ENCODE measurements around the gene KIAA1328. TPM values are rescaled to one million over a fixed set of nuclear protein-coding genes. Genes with fewer than 3 reads are reported as not detected.

The KIAA1328 gene
- total RNA-seq, 4 donors from 2014 or later, result 15.4 to 51.2 (median 18.8) TPM

DNA sequence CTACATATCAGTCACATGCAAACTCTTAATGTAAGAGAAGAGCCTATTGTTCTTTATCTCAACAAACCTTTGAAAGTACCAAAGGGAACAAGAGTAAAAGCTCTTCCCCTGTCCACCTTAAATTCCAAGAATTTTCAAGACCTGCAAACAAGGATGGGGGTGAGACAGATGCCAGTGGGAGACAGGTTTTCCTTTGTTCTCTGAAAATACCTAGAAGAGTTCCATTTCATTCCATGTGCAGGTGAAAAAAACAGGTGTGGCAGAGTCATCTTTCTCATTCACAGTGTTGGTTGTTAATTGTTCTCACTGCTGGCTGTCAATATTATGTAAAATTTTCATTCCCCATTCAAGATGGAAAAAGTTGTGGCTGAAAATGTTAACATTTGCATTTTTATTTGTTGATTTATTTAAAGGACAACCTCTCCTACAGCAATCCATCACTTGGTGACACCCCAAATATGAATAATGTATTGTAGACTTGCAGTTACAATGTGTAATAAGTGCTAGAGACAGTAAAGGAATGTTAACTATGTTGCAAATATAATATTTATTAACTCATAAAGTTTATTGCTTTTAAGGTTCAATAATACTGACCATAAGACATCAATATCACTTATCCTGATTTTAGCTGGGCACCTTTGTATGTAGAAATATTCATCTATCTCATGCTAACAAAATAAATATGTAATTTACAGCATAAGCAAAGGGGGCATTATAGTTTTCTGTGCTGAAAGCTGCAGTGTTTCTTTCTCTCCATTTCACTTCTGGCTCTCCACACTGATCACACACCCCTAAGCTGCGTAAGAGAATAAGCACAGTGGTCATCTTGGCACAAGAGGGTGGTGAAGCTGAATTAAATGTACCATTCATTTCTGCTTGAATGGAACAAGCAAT, 347.0 kb downstream of the KIAA1328 start:
- Histone ChIP-seq H3K36me3 (no peaks in the 10 kb centered on the region), H3K4me3 (no peak overlapping the region), H3K27ac (no peak overlapping the region), H3K9me3 (no peaks in the 10 kb centered on the region), H3K27me3 (no peaks in the 10 kb centered on the region), H3K4me1 (no peaks in the 10 kb centered on the region)
- TF ChIP-seq CTCF (IDR thresholded peaks at IDR 0.05) (no peak), POLR2A (IDR thresholded peaks at IDR 0.05) (no peak)
- DNase-seq, result no peak

GRCh38 chr18:37176621-37176934, 347.7 kb downstream of the KIAA1328 start:
- no peaks in the 10 kb centered on the region for H3K9me3 ChIP-seq
- no peaks in the 10 kb centered on the region for H3K36me3 ChIP-seq
- no peak for TF ChIP-seq CTCF (IDR thresholded peaks at IDR 0.05)
- TF ChIP-seq POLR2A (IDR thresholded peaks at IDR 0.05), result no peak
- no peaks in the 10 kb centered on the region for H3K4me1 ChIP-seq
- H3K4me3 ChIP-seq, result no peak overlapping the region
- no peak overlapping the region for H3K27ac ChIP-seq
- no peaks in the 10 kb centered on the region for H3K27me3 ChIP-seq
- no peak for DNase-seq

DNA sequence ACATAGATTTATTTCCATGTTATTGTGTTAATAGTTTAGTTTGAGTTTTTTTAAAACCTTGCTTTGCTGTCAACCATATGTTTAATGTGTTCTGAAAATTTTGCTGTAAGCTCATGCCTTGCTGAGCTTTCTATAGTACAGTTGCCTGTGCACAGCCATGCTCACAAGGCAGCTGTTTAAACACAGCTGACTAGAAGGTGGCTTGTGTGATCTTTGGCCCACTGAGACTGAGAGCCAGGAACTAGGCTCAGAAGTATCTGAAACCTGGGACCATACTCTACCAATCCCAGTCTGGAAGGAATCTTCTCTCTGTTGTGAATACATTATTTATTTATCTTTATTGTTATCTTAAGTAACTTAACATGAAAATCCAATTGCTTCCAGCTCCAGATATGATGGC, 350.5 kb downstream of the KIAA1328 start:
- Histone ChIP-seq H3K27ac (no peak overlapping the region), H3K9me3 (no peaks in the 10 kb centered on the region), H3K36me3 (no peaks in the 10 kb centered on the region), H3K4me3 (no peak overlapping the region), H3K4me1 (no peaks in the 10 kb centered on the region), H3K27me3 (no peaks in the 10 kb centered on the region)
- DNase-seq, result no peak
- TF ChIP-seq POLR2A (IDR thresholded peaks at IDR 0.05), result no peak

- Histone ChIP-seq H3K4me3 (no peak overlapping the region), H3K4me1 (no peaks in the 10 kb centered on the region), H3K36me3 (no peaks in the 10 kb centered on the region), H3K9me3 (no peaks in the 10 kb centered on the region), H3K27ac (no peak overlapping the region), H3K27me3 (no peaks in the 10 kb centered on the region)
- DNase-seq, result no peak
- TF ChIP-seq POLR2A (IDR thresholded peaks at IDR 0.05), result no peak
- TF ChIP-seq CTCF (IDR thresholded peaks at IDR 0.05), result no peak
These were observed 351.2 kb downstream of the KIAA1328 start for GRCh38 chr18:37180086-37180485.

GRCh38 chr18:37182340-37183135, 353.6 kb downstream of the KIAA1328 start:
- no peak for DNase-seq
- no peak overlapping the region for H3K4me3 ChIP-seq

More at GRCh38 chr18:37182340-37183135, 353.6 kb downstream of the KIAA1328 start:
- TF ChIP-seq CTCF (IDR thresholded peaks at IDR 0.05), result no peak
- TF ChIP-seq POLR2A (IDR thresholded peaks at IDR 0.05), result no peak
- Histone ChIP-seq H3K27me3 (no peaks in the 10 kb centered on the region), H3K36me3 (no peaks in the 10 kb centered on the region), H3K27ac (no peak overlapping the region), H3K9me3 (no peaks in the 10 kb centered on the region), H3K4me1 (no peaks in the 10 kb centered on the region)

All from Peyer's patch (tissue), 4 donors.